DMS79 treated with DMSO at 0.1 percent for 48 hours (cell line): ENCODE measurements around the gene CCDC91.
"Not testable (repeated sequence)": the region's sequence is repeated elsewhere in the genome, so short reads cannot be mapped to it uniquely, and the experiment has no call there.

ENCODE experiments used
- DNase-seq: peaks from one replicate; lab custom pipeline; 2025; lab: John Stamatoyannopoulos, UW

CCDC91 gene

GRCh38 chr12:28232211-28232928 lies 42.1 kb downstream of the CCDC91 start:
- DNase-seq: no peak

GRCh38 chr12:28234444-28234843 lies 44.2 kb downstream of the CCDC91 start:
- no peak for DNase-seq

GRCh38 chr12:28235015-28235414 lies 44.8 kb downstream of the CCDC91 start:
- DNase-seq: no peak

GRCh38 chr12:28235985-28236384 lies 45.7 kb downstream of the CCDC91 start:
- no peak for DNase-seq

- DNase-seq: no peak
Measured at GRCh38 chr12:28237423-28237822, 47.2 kb downstream of the CCDC91 start.

GRCh38 chr12:28239918-28240317 lies 49.7 kb downstream of the CCDC91 start:
- DNase-seq: no peak

GRCh38 chr12:28240853-28241252 lies 50.6 kb downstream of the CCDC91 start:
- DNase-seq: no peak

- no peak for DNase-seq
Measured at GRCh38 chr12:28242129-28242495, 51.9 kb downstream of the CCDC91 start.

- no peak for DNase-seq
Measured at GRCh38 chr12:28242496-28243309, 52.4 kb downstream of the CCDC91 start.

- DNase-seq: no peak
Measured at GRCh38 chr12:28243310-28243633, 53.0 kb downstream of the CCDC91 start.

- DNase-seq: no peak
Measured at GRCh38 chr12:28247806-28248205, 57.5 kb downstream of the CCDC91 start.

- peak; percentile 4 for DNase-seq
Measured at GRCh38 chr12:28248555-28249145, 58.4 kb downstream of the CCDC91 start.

GRCh38 chr12:28253161-28253641 lies 62.9 kb downstream of the CCDC91 start:
- no peak for DNase-seq

- DNase-seq: no peak
Measured at GRCh38 chr12:28257411-28257810, 67.2 kb downstream of the CCDC91 start.

- DNase-seq: no peak
Measured at GRCh38 chr12:28258998-28259397, 68.7 kb downstream of the CCDC91 start.

GRCh38 chr12:28265435-28266042 lies 75.3 kb downstream of the CCDC91 start:
- DNase-seq: no peak

GRCh38 chr12:28267920-28268607 lies 77.8 kb downstream of the CCDC91 start:
- not testable (repeated sequence) for DNase-seq

- no peak for DNase-seq
Measured at GRCh38 chr12:28268608-28269229, 78.5 kb downstream of the CCDC91 start.

GRCh38 chr12:28269851-28270250 lies 79.6 kb downstream of the CCDC91 start:
- no peak for DNase-seq

GRCh38 chr12:28278499-28278898 lies 88.2 kb downstream of the CCDC91 start:
- no peak for DNase-seq

GRCh38 chr12:28278960-28279359 lies 88.7 kb downstream of the CCDC91 start:
- no peak for DNase-seq

GRCh38 chr12:28286352-28286751 lies 96.1 kb downstream of the CCDC91 start:
- no peak for DNase-seq
